GM12878 (cell line): ENCODE results near the gene TSNAX. TPM values are rescaled to one million over a fixed set of nuclear protein-coding genes. Genes with fewer than 3 reads are reported as not detected.

Experiments used
- ATAC-seq: fragments of 200-7000 bp; cut with Tn5 transposase; 3 replicates; pipeline ENCODE4 v1.9.1; 2020; ENCODE audit warnings: mild to moderate bottlenecking, moderate library complexity
- BruUV-seq: library from RNA; stranded (reverse); fragments of 400-500 nt; replicated peaks from 2 replicates; lab custom pipeline; 2021; lab: Mats Ljungman, UMichigan
- CTCF ChIA-PET: fragments of 300-600 bp; sonication (Branson Sonifier 250); formaldehyde crosslinking; extraction: SDS; loops from one replicate; lab custom pipeline; 2021; ENCODE audit warnings: inconsistent platforms; lab: Yijun Ruan, JAX
- POLR2A ChIA-PET: fragments of 350-600 bp; formaldehyde crosslinking; extraction: SDS; loops from one replicate; lab custom pipeline; 2021; ENCODE audit warnings: inconsistent platforms; lab: Charles Lee
- RAD21 ChIA-PET: fragments of 300-600 bp; sonication (Branson Sonifier 250); formaldehyde crosslinking; loops from one replicate; lab custom pipeline; 2023; ENCODE audit warnings: antibody characterized with exemption; ENCODE audit not compliant: unreplicated experiment; lab: Charles Lee
- SMC1A ChIA-PET: fragments of 300-600 bp; sonication (Branson Sonifier 250); formaldehyde crosslinking; loops from one replicate; lab custom pipeline; 2023; ENCODE audit not compliant: unreplicated experiment, uncharacterized antibody; lab: Charles Lee
- DNase-seq: peaks from one replicate; pipeline ENCODE4 v3.0.0-alpha.2; 2011; ENCODE audit warnings: low read depth, low spot score
- FAIRE-seq: peaks from 3 replicates; lab custom pipeline; 2011; peaks lifted over from hg19 to GRCh38; lab: Jason Lieb, UNC
- H2AFZ ChIP-seq: 2 replicates; pipeline ENCODE4 v1.6.0; 2011; ENCODE audit warnings: low read depth, low read length, control low read depth; ENCODE audit not compliant: control insufficient read depth
- H3K27ac ChIP-seq: 2 replicates; pipeline ENCODE4 v1.5.1; 2011; ENCODE audit warnings: control low read depth; ENCODE audit not compliant: control insufficient read depth, insufficient read depth
- H3K27me3 ChIP-seq, 2 experiments: replicated peaks in 1 of 2; 2 replicates each; pipeline versions ENCODE4 v1.6.0 to v1.6.1; 2011; ENCODE audit warnings: low read length in 1 of 2; ENCODE audit not compliant: control insufficient read depth in 2 of 2, insufficient read depth in 2 of 2
- H3K36me3 ChIP-seq, 2 experiments: 2 replicates each; pipeline ENCODE4 v1.5.1; 2011; ENCODE audit warnings: low read length in 1 of 2; ENCODE audit not compliant: control insufficient read depth in 2 of 2, insufficient read depth in 2 of 2
- H3K4me1 ChIP-seq: 2 replicates; pipeline ENCODE4 v1.6.1; 2011; ENCODE audit warnings: mild to moderate bottlenecking, low read length, moderate library complexity, mixed read lengths; ENCODE audit not compliant: control insufficient read depth, insufficient read depth
- H3K4me2 ChIP-seq: 2 replicates; pipeline ENCODE4 v1.6.0; 2011; ENCODE audit warnings: control low read depth; ENCODE audit not compliant: control insufficient read depth, insufficient read depth
- H3K4me3 ChIP-seq: fragments of 200-600 bp; sonication (generic); 2 replicates; pipeline ENCODE4 v1.5.1; 2016
- H3K79me2 ChIP-seq: 2 replicates; pipeline ENCODE4 v1.6.0; 2011; ENCODE audit warnings: low read length; ENCODE audit not compliant: control insufficient read depth, insufficient read depth
- H3K9ac ChIP-seq: 2 replicates; pipeline ENCODE4 v1.8.0; 2011; ENCODE audit warnings: low read length, control low read depth, mixed read lengths; ENCODE audit not compliant: control insufficient read depth, insufficient read depth
- H3K9me3 ChIP-seq: replicated peaks from 3 replicates; pipeline ENCODE4 v1.5.1; 2011; ENCODE audit warnings: mild to moderate bottlenecking, low read length; ENCODE audit not compliant: control insufficient read depth, insufficient read depth
- H4K20me1 ChIP-seq: 2 replicates; pipeline ENCODE4 v1.6.0; 2011; ENCODE audit not compliant: control insufficient read depth, insufficient read depth
- BACH1 ChIP-seq: fragments of 450-650 bp; IDR thresholded peaks from 2 replicates; pipeline ENCODE4 v1.6.1; 2017; ENCODE audit warnings: mild to moderate bottlenecking, borderline replicate concordance
- E2F4 ChIP-seq: IDR thresholded peaks from 2 replicates; pipeline ENCODE4 v1.6.1; 2012; ENCODE audit warnings: low read depth, low read length, improper control_type of control experiment
- EGR1 ChIP-seq, 2 experiments: IDR thresholded peaks; 1 replicate in 1 of 2; 2 replicates in 1 of 2; pipeline ENCODE4 v1.6.1; 2011 to 2012; ENCODE audit warnings: low read depth in 2 of 2, low read length in 2 of 2, borderline replicate concordance in 1 of 2, mild to moderate bottlenecking in 1 of 2, moderate library complexity in 1 of 2
- MAX ChIP-seq: IDR thresholded peaks from 2 replicates; pipeline ENCODE4 v1.6.1; 2012; ENCODE audit warnings: low read depth, low read length, improper control_type of control experiment
- MXI1 ChIP-seq: fragments of 150-350 bp; IDR thresholded peaks from 2 replicates; pipeline ENCODE4 v1.6.1; 2011; ENCODE audit warnings: low read depth, mild to moderate bottlenecking, inconsistent platforms, low read length, improper control_type of control experiment
- PAX8 ChIP-seq: fragments of 450-650 bp; IDR thresholded peaks from 2 replicates; pipeline ENCODE4 v1.6.1; 2017; ENCODE audit warnings: mild to moderate bottlenecking, moderate library complexity
- PBX3 ChIP-seq: IDR thresholded peaks from 2 replicates; pipeline ENCODE4 v1.6.1; 2011; ENCODE audit warnings: mild to moderate bottlenecking, low read depth, low read length, moderate library complexity; ENCODE audit not compliant: insufficient replicate concordance
- PRDM15 ChIP-seq: fragments of 450-650 bp; formaldehyde crosslinking; IDR thresholded peaks from 2 replicates; pipeline ENCODE4 v1.4.0; 2020; ENCODE audit warnings: mild to moderate bottlenecking, moderate library complexity
- RBBP5 ChIP-seq: fragments of 200-600 bp; sonication (generic); conservative IDR thresholded peaks from 2 replicates; pipeline ENCODE4 v1.6.1; 2016
- SMARCA5 ChIP-seq: fragments of 450-650 bp; IDR thresholded peaks from 2 replicates; pipeline ENCODE4 v1.6.1; 2017; ENCODE audit warnings: mild to moderate bottlenecking
- SP1 ChIP-seq: IDR thresholded peaks from one replicate; pipeline ENCODE4 v1.6.1; 2011; ENCODE audit warnings: low read depth, low read length
- STAT1 ChIP-seq: fragments of 450-650 bp; conservative IDR thresholded peaks from 2 replicates; pipeline ENCODE4 v1.6.1; 2014; ENCODE audit warnings: antibody characterized with exemption, mild to moderate bottlenecking
- STAT3 ChIP-seq: IDR thresholded peaks from 2 replicates; pipeline ENCODE4 v1.6.1; 2011; ENCODE audit warnings: low read depth, low read length, improper control_type of control experiment
- ZBTB4 ChIP-seq: fragments of 450-650 bp; formaldehyde crosslinking; IDR thresholded peaks from 2 replicates; pipeline ENCODE4 v1.4.0; 2022; ENCODE audit warnings: mild to moderate bottlenecking, moderate library complexity
- ZNF274 ChIP-seq: IDR thresholded peaks from one replicate; pipeline ENCODE4 v1.8.0; 2011; ENCODE audit not compliant: insufficient read length, insufficient read depth
- ZNF622 ChIP-seq: fragments of 450-650 bp; IDR thresholded peaks from 2 replicates; pipeline ENCODE4 v1.6.1; 2017; ENCODE audit warnings: mild to moderate bottlenecking, inconsistent platforms
- WGBS: methylation state at CpG from one replicate; pipeline ENCODE4 v1.1.6; 2016; ENCODE audit warnings: low lambda C conversion rate; ENCODE audit not compliant: insufficient replicate concordance, insufficient coverage; ENCODE audit errors: missing lambda C conversion rate; 5-methylcytosine and 5-hydroxymethylcytosine counted together
- in situ Hi-C: fragments of 300-500 bp; cut with MboI; formaldehyde crosslinking; loops from 9 replicates; pipeline ENCODE4 v1.14.3; 2018; ENCODE audit warnings: mixed read lengths
- intact Hi-C: fragments of 100-400 bp; cut with micrococcal nuclease; formaldehyde crosslinking; loops from one replicate; pipeline ENCODE4 v1.14.2; 2022; ENCODE audit not compliant: unreplicated experiment
- polyA plus RNA-seq, 11 experiments: library from polyadenylated mRNA; depleted of rRNA in 4 of 11; unstranded in 6 of 11; stranded (reverse) in 5 of 11; fragments of >200 nt; fragmentation: Nextera tagmentation in 4 of 11; fragmentation: Illumina TruSeq in 1 of 11; extraction: Ambion mirVana in 4 of 11; extraction: Trizol in 1 of 11; gene quantifications; 1 replicate in 1 of 11; 2 replicates in 10 of 11; pipeline versions ENCODE4 v1.2.1 to v1.2.3, GENCODE V29; 2011 to 2016; ENCODE audit warnings: inconsistent platforms in 2 of 11, missing spikeins in 2 of 11, low read depth in 1 of 11
- total RNA-seq, 4 experiments: library from RNA; depleted of rRNA in 3 of 4; stranded (reverse); fragments of >200 nt in 3 of 4; fragmentation: Illumina TruSeq in 1 of 4; extraction: Trizol in 1 of 4; gene quantifications; 2 replicates each; pipeline versions ENCODE4 v1.2.1 to v1.2.3, GENCODE V29; 2013 to 2021

TSNAX gene
- total and polyA plus RNA-seq, 10 of the 15 experiments (the other 5 are each of a cell fraction or from before 2014, with no cell fraction given) = 24.8 to 49.7 (median 35.6) TPM

GRCh38 chr1:231553320-231553719, 24.9 kb downstream of the TSNAX start:
- no TSS peak for BruUV-seq
- ChIA-PET POLR2A (interaction anchor here (0.7 kb wide), 1 partner anchor 191 kb away, joined by 3 read pairs; no protein-coding TSS in a partner anchor), SMC1A (interaction anchor here (1.4 kb wide), 1 partner anchor 190 kb away, joined by 4 read pairs; no protein-coding TSS in a partner anchor), RAD21 (interaction anchor here (0.7 kb wide), 1 partner anchor 187 kb away, joined by 3 read pairs; no protein-coding TSS in a partner anchor), CTCF (no interaction called here)
- TF ChIP-seq PAX8 (no peak), BACH1 (no peak), ZBTB4 (CRISPR knock-in tag) (no peak), STAT3 (no peak), PRDM15 (CRISPR knock-in tag) (no peak), SMARCA5 (no peak), STAT1 (no peak), PBX3 (no peak), MXI1 (no peak), EGR1 (IDR thresholded peaks at IDR 0.05; ENCODE audit: borderline replicate concordance in 1 of 2, low read depth in 2 of 2, low read length in 2 of 2) (no peak), RBBP5 (no peak), SP1 (no peak), MAX (no peak), ZNF622 (no peak), E2F4 (no peak), ZNF274 (no peak)
- peaks cover 0 to 2% of the 10 kb centered on the region in 2 experiments; a peak in 1 of 4 replicates for H3K36me3 ChIP-seq
- no peaks in the 10 kb centered on the region for H4K20me1 ChIP-seq
- no peak overlapping the region for H3K27ac ChIP-seq
- H2AFZ ChIP-seq = no peak overlapping the region
- no peak for DNase-seq
- no peaks in the 10 kb centered on the region for H3K27me3 ChIP-seq
- H3K4me3 ChIP-seq = no peak overlapping the region
- no peaks in the 10 kb centered on the region for H3K79me2 ChIP-seq
- in situ Hi-C loops = no loop called here
- no peak for FAIRE-seq
- H3K4me2 ChIP-seq = no peak overlapping the region
- no peak for ATAC-seq
- H3K9ac ChIP-seq = no peak overlapping the region
- H3K4me1 ChIP-seq = no peaks in the 10 kb centered on the region
- no peaks in the 10 kb centered on the region for H3K9me3 ChIP-seq
- intact Hi-C loops = no loop called here
- WGBS = 95% methylated on average over 2 of the region's 2 CpGs
